ENCODE results near the gene ASB2. TPM values are rescaled to one million over a fixed set of nuclear protein-coding genes. Genes with fewer than 3 reads are reported as not detected.

The ASB2 gene
- polyA plus RNA-seq, 1 donor (not counting 4 experiments of a cell fraction or from before 2014, with no cell fraction given), result 0.56 TPM

DNA sequence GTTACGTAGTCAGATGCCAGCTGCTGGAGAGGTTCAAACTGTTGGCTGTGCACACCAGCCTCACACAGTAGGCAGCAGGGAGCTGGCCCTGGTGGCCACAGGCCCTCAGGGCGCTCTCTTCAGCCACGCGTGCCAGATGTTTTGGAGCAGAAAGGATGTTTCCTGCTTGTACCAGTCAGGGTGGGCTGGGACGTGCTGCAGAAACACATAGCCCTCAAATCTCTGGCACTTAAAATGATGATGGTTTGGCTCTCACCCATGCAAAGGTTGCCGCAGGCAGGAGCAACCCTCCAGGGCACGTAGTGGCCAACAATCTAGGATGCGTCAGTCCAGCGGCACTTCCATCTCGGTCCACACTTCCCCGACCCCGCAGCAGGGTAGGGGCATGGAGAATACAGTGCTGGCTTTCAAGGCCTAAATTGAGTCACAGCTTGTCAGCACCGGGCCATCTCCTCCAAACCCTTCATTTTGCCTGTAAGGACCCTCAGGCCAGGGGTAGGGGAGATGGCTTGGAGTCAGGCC is 50.9 kb downstream of the ASB2 start:
- H3K79me2 ChIP-seq (ENCODE audit: control insufficient read depth, insufficient read depth, low read length), result no peaks in the 10 kb centered on the region
- H3K9ac ChIP-seq (ENCODE audit: control insufficient read depth, extremely low read depth, insufficient read depth, low read length), result no peak overlapping the region
- no peaks in the 10 kb centered on the region for H4K20me1 ChIP-seq (ENCODE audit: control insufficient read depth, extremely low read depth, insufficient read depth, low read length)
- TF ChIP-seq, protein P1, sequence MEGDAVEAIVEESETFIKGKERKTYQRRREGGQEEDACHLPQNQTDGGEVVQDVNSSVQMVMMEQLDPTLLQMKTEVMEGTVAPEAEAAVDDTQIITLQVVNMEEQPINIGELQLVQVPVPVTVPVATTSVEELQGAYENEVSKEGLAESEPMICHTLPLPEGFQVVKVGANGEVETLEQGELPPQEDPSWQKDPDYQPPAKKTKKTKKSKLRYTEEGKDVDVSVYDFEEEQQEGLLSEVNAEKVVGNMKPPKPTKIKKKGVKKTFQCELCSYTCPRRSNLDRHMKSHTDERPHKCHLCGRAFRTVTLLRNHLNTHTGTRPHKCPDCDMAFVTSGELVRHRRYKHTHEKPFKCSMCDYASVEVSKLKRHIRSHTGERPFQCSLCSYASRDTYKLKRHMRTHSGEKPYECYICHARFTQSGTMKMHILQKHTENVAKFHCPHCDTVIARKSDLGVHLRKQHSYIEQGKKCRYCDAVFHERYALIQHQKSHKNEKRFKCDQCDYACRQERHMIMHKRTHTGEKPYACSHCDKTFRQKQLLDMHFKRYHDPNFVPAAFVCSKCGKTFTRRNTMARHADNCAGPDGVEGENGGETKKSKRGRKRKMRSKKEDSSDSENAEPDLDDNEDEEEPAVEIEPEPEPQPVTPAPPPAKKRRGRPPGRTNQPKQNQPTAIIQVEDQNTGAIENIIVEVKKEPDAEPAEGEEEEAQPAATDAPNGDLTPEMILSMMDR (optimal IDR thresholded peaks at IDR 0.05 in 1 of 3, IDR thresholded peaks at IDR 0.05 in 1 of 3, conservative IDR thresholded peaks at IDR 0.05 in 1 of 3; ENCODE audit: extremely low read depth in 1 of 3, insufficient read depth in 2 of 3, low read length in 3 of 3), result no peak
- TF ChIP-seq EZH2 (IDR thresholded peaks at IDR 0.05; ENCODE audit: low read length), result no peak
- FAIRE-seq, result no peak
- no peak overlapping the region for H3K4me3 ChIP-seq (ENCODE audit: control insufficient read depth in 2 of 3, extremely low read depth in 1 of 3, insufficient read depth in 2 of 3, low read depth in 1 of 3, low read length in 3 of 3)
- H3K4me2 ChIP-seq (ENCODE audit: control insufficient read depth, extremely low read depth, insufficient read depth, low read depth, low read length), result no peak overlapping the region
- H3K9me1 ChIP-seq (ENCODE audit: control insufficient read depth, extremely low read depth, insufficient read depth, low read length), result no peaks in the 10 kb centered on the region
- no peaks in the 10 kb centered on the region for H3K9me3 ChIP-seq (ENCODE audit: control insufficient read depth, low read depth, low read length)
- H3K4me1 ChIP-seq (ENCODE audit: control insufficient read depth, extremely low read depth, insufficient read depth, low read length), result no peaks in the 10 kb centered on the region
- H3K36me3 ChIP-seq (ENCODE audit: control insufficient read depth in 2 of 2, extremely low read depth in 1 of 2, insufficient read depth in 2 of 2, low read length in 2 of 2), result no peaks in the 10 kb centered on the region
- no peak for DNase-seq (ENCODE audit: low read depth, low spot score)
- H2AFZ ChIP-seq (ENCODE audit: control insufficient read depth, low read length), result no peak overlapping the region
- no peak overlapping the region for H3K27ac ChIP-seq (ENCODE audit: control insufficient read depth, insufficient read depth, low read length)
- dilution Hi-C loops (cut with MboI; ENCODE audit: extremely low pct_ligation_motif_present, low sequenced_read_pairs), result no loop called here
- no peaks in the 10 kb centered on the region for H3K27me3 ChIP-seq (ENCODE audit: control insufficient read depth, extremely low read depth, insufficient read depth, low read length)

DNA sequence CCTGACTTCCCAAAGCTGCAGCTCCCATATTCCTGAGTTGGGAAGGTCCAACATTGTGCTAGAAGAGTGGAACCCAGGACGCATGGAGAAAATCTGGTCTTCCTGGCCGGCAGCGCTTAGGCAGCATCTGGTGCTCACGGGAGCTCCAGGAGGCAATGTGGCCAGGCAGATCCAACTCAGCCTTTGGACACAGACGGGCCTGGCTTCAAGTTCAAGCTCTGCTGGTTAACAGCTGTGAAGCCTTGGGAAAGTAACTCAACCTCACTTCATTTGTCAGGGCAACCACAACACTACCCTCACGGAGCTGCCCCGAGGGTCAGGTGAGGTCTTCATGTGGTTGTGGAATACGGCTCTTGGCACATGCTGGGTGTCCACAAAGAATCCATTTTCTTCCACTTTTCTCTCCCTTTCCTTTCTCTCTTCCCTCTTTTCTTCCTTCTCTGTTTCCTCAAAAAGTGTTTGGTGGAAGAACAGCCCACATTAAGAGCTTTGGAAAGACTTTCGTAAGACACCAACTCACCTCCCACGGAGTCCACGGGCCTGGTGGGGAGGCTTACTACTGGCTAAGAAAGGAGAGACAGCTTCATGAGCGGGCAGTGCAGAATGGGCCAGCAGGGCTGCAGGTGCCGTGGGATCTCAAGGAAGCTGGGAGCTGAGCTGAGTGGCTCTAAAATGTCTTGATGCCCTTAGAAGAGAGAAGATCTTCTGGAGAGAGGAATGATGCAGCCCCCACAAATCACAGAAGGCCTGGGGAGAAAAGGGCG is 51.6 kb downstream of the ASB2 start:
- Histone ChIP-seq H3K4me2 (ENCODE audit: control insufficient read depth, extremely low read depth, insufficient read depth, low read depth, low read length) (no peak overlapping the region), H3K4me3 (ENCODE audit: control insufficient read depth in 2 of 3, extremely low read depth in 1 of 3, insufficient read depth in 2 of 3, low read depth in 1 of 3, low read length in 3 of 3) (no peak overlapping the region), H3K36me3 (ENCODE audit: control insufficient read depth in 2 of 2, extremely low read depth in 1 of 2, insufficient read depth in 2 of 2, low read length in 2 of 2) (no peaks in the 10 kb centered on the region), H3K79me2 (ENCODE audit: control insufficient read depth, insufficient read depth, low read length) (no peaks in the 10 kb centered on the region), H3K27ac (ENCODE audit: control insufficient read depth, insufficient read depth, low read length) (no peak overlapping the region), H3K9me3 (ENCODE audit: control insufficient read depth, low read depth, low read length) (no peaks in the 10 kb centered on the region), H2AFZ (ENCODE audit: control insufficient read depth, low read length) (no peak overlapping the region), H3K9me1 (ENCODE audit: control insufficient read depth, extremely low read depth, insufficient read depth, low read length) (no peaks in the 10 kb centered on the region), H3K27me3 (ENCODE audit: control insufficient read depth, extremely low read depth, insufficient read depth, low read length) (no peaks in the 10 kb centered on the region), H4K20me1 (ENCODE audit: control insufficient read depth, extremely low read depth, insufficient read depth, low read length) (no peaks in the 10 kb centered on the region), H3K4me1 (ENCODE audit: control insufficient read depth, extremely low read depth, insufficient read depth, low read length) (no peaks in the 10 kb centered on the region), H3K9ac (ENCODE audit: control insufficient read depth, extremely low read depth, insufficient read depth, low read length) (no peak overlapping the region)
- no peak for DNase-seq (ENCODE audit: low read depth, low spot score)
- no peak for FAIRE-seq
- TF ChIP-seq, protein P1 (optimal IDR thresholded peaks at IDR 0.05 in 1 of 3, IDR thresholded peaks at IDR 0.05 in 1 of 3, conservative IDR thresholded peaks at IDR 0.05 in 1 of 3; ENCODE audit: extremely low read depth in 1 of 3, insufficient read depth in 2 of 3, low read length in 3 of 3), result no peak
- TF ChIP-seq EZH2 (IDR thresholded peaks at IDR 0.05; ENCODE audit: low read length), result no peak
- dilution Hi-C loops (cut with MboI; ENCODE audit: extremely low pct_ligation_motif_present, low sequenced_read_pairs), result loop anchor here (25.0 kb wide), 1 partner anchor 262 kb away; no protein-coding TSS in a partner anchor

All from keratinocyte (primary cell).